Hepatocyte (in vitro differentiated cells): ENCODE results near the gene MECR.

ENCODE experiments used
- EZH2 ChIP-seq: fragments of 200-600 bp; sonication (generic); IDR thresholded peaks from 2 replicates; pipeline ENCODE4 v1.6.1; 2016; ENCODE audit warnings: antibody characterized with exemption, mild to moderate bottlenecking, borderline replicate concordance
- TF ChIP-seq, protein P1 (sequence below): fragments of 200-600 bp; sonication (generic); IDR thresholded peaks from 2 replicates; pipeline ENCODE4 v1.5.1; 2016; ENCODE audit warnings: antibody characterized with exemption, mild to moderate bottlenecking; ENCODE audit not compliant: poor library complexity

DNA sequence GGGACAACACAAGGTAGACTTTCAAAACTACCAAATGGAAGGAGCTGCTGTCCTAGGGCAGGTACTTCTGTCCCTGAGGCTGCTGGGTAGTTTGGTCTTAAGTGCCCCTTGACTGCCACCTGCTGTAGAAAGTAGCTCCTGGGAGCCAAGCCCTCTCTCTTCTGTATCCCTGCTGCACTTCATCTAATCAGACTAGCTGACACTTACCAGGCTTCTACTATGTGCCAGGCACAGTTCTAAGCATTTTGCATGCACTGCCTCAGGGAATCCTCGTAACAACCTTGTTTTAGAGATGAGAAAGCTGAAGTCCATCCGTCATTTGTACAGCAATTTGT is 33.2 kb downstream of the MECR start:
- no peak for TF ChIP-seq EZH2
- TF ChIP-seq, protein P1, sequence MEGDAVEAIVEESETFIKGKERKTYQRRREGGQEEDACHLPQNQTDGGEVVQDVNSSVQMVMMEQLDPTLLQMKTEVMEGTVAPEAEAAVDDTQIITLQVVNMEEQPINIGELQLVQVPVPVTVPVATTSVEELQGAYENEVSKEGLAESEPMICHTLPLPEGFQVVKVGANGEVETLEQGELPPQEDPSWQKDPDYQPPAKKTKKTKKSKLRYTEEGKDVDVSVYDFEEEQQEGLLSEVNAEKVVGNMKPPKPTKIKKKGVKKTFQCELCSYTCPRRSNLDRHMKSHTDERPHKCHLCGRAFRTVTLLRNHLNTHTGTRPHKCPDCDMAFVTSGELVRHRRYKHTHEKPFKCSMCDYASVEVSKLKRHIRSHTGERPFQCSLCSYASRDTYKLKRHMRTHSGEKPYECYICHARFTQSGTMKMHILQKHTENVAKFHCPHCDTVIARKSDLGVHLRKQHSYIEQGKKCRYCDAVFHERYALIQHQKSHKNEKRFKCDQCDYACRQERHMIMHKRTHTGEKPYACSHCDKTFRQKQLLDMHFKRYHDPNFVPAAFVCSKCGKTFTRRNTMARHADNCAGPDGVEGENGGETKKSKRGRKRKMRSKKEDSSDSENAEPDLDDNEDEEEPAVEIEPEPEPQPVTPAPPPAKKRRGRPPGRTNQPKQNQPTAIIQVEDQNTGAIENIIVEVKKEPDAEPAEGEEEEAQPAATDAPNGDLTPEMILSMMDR: peak; percentile 50
